Measurements from ENCODE around the gene NDUFA12.

The NDUFA12 gene

GRCh38 chr12:94980577-94980976, 22.9 kb downstream of the NDUFA12 start:
- no peak for DNase-seq (ENCODE audit: low spot score)

- DNase-seq (ENCODE audit: low spot score) = no peak
Observed at GRCh38 chr12:94979941-94980340, 23.6 kb downstream of the NDUFA12 start.

GRCh38 chr12:94977766-94978468, 25.6 kb downstream of the NDUFA12 start:
- DNase-seq (ENCODE audit: low spot score) = no peak

GRCh38 chr12:94973221-94973620, 30.3 kb downstream of the NDUFA12 start:
- DNase-seq (ENCODE audit: low spot score) = no peak

- DNase-seq (ENCODE audit: low spot score) = no peak
Observed at GRCh38 chr12:94972795-94973194, 30.7 kb downstream of the NDUFA12 start.

- DNase-seq (ENCODE audit: low spot score) = no peak
Observed at GRCh38 chr12:94971923-94972322, 31.6 kb downstream of the NDUFA12 start.

GRCh38 chr12:94970560-94970959, 32.9 kb downstream of the NDUFA12 start:
- DNase-seq (ENCODE audit: low spot score) = no peak

GRCh38 chr12:94969424-94969823, 34.1 kb downstream of the NDUFA12 start:
- DNase-seq (ENCODE audit: low spot score) = no peak

- no peak for DNase-seq (ENCODE audit: low spot score)
Observed at GRCh38 chr12:94965982-94966630, 37.4 kb downstream of the NDUFA12 start.

- DNase-seq (ENCODE audit: low spot score) = no peak
Observed at GRCh38 chr12:94963649-94964048, 39.8 kb downstream of the NDUFA12 start.

- DNase-seq (ENCODE audit: low spot score) = no peak
Observed at GRCh38 chr12:94962670-94963069, 40.8 kb downstream of the NDUFA12 start.

- DNase-seq (ENCODE audit: low spot score) = no peak
Observed at GRCh38 chr12:94961911-94962310, 41.6 kb downstream of the NDUFA12 start.

GRCh38 chr12:94961256-94961824, 42.2 kb downstream of the NDUFA12 start:
- DNase-seq (ENCODE audit: low spot score) = no peak

GRCh38 chr12:94957006-94957405, 46.5 kb downstream of the NDUFA12 start:
- no peak for DNase-seq (ENCODE audit: low spot score)

- DNase-seq (ENCODE audit: low spot score) = no peak
Observed at GRCh38 chr12:94954948-94955592, 48.4 kb downstream of the NDUFA12 start.

GRCh38 chr12:94954029-94954685, 49.3 kb downstream of the NDUFA12 start:
- DNase-seq (ENCODE audit: low spot score) = peak; percentile 94

- DNase-seq (ENCODE audit: low spot score) = no peak
Observed at GRCh38 chr12:94952325-94952724, 51.2 kb downstream of the NDUFA12 start.

- DNase-seq (ENCODE audit: low spot score) = no peak
Observed at GRCh38 chr12:94951071-94951934, 52.2 kb downstream of the NDUFA12 start.

- DNase-seq (ENCODE audit: low spot score) = no peak
Observed at GRCh38 chr12:94948232-94948810, 55.2 kb downstream of the NDUFA12 start.

- DNase-seq (ENCODE audit: low spot score) = no peak
Observed at GRCh38 chr12:94942663-94943062, 60.8 kb downstream of the NDUFA12 start.

- no peak for DNase-seq (ENCODE audit: low spot score)
Observed at GRCh38 chr12:94941440-94941862, 62.0 kb downstream of the NDUFA12 start.

Data from LoVo (cell line).